ENCODE data around the gene DUS2.
"Not testable (repeated sequence)": the region's sequence is repeated elsewhere in the genome, so short reads cannot be mapped to it uniquely, and the experiment has no call there.

DUS2 gene

GRCh38 chr16:68091380-68092261, 68.5 kb downstream of the DUS2 start:
- no peak for DNase-seq (ENCODE audit: low read depth, low spot score)

GRCh38 chr16:68092275-68092674, 69.2 kb downstream of the DUS2 start:
- not testable (repeated sequence) for DNase-seq (ENCODE audit: low read depth, low spot score)

GRCh38 chr16:68093816-68094613, 70.9 kb downstream of the DUS2 start:
- DNase-seq (ENCODE audit: low read depth, low spot score), result no peak

GRCh38 chr16:68094614-68094934, 71.5 kb downstream of the DUS2 start:
- no peak for DNase-seq (ENCODE audit: low read depth, low spot score)

- DNase-seq (ENCODE audit: low read depth, low spot score), result no peak
Measured at GRCh38 chr16:68096491-68096890, 73.4 kb downstream of the DUS2 start.

- DNase-seq (ENCODE audit: low read depth, low spot score), result no peak
Measured at GRCh38 chr16:68097088-68097487, 74.0 kb downstream of the DUS2 start.

- DNase-seq (ENCODE audit: low read depth, low spot score), result no peak
Measured at GRCh38 chr16:68097895-68098294, 74.8 kb downstream of the DUS2 start.

- DNase-seq (ENCODE audit: low read depth, low spot score), result no peak
Measured at GRCh38 chr16:68100488-68100887, 77.4 kb downstream of the DUS2 start.

GRCh38 chr16:68105611-68106010, 82.5 kb downstream of the DUS2 start:
- DNase-seq (ENCODE audit: low read depth, low spot score), result no peak

GRCh38 chr16:68107230-68107928, 84.3 kb downstream of the DUS2 start:
- not testable (repeated sequence) for DNase-seq (ENCODE audit: low read depth, low spot score)

- DNase-seq (ENCODE audit: low read depth, low spot score), result not testable (repeated sequence)
Measured at GRCh38 chr16:68109156-68109555, 86.1 kb downstream of the DUS2 start.

- not testable (repeated sequence) for DNase-seq (ENCODE audit: low read depth, low spot score)
Measured at GRCh38 chr16:68110611-68111010, 87.5 kb downstream of the DUS2 start.

GRCh38 chr16:68111379-68111778, 88.3 kb downstream of the DUS2 start:
- no peak for DNase-seq (ENCODE audit: low read depth, low spot score)

GRCh38 chr16:68113059-68113761, 90.1 kb downstream of the DUS2 start:
- no peak for DNase-seq (ENCODE audit: low read depth, low spot score)

GRCh38 chr16:68113765-68114240, 90.7 kb downstream of the DUS2 start:
- no peak for DNase-seq (ENCODE audit: low read depth, low spot score)

- not testable (repeated sequence) for DNase-seq (ENCODE audit: low read depth, low spot score)
Measured at GRCh38 chr16:68114939-68115338, 91.9 kb downstream of the DUS2 start.

GRCh38 chr16:68115851-68116250, 92.8 kb downstream of the DUS2 start:
- no peak for DNase-seq (ENCODE audit: low read depth, low spot score)

GRCh38 chr16:68116256-68116867, 93.3 kb downstream of the DUS2 start:
- no peak for DNase-seq (ENCODE audit: low read depth, low spot score)

GRCh38 chr16:68117884-68118283, 94.8 kb downstream of the DUS2 start:
- DNase-seq (ENCODE audit: low read depth, low spot score), result no peak

GRCh38 chr16:68118954-68119353, 95.9 kb downstream of the DUS2 start:
- DNase-seq (ENCODE audit: low read depth, low spot score), result not testable (repeated sequence)

GRCh38 chr16:68120496-68120895, 97.4 kb downstream of the DUS2 start:
- DNase-seq (ENCODE audit: low read depth, low spot score), result not testable (repeated sequence)

Data from activated naive CD8-positive, alpha-beta T cell treated with anti-CD3 and anti-CD28 coated beads, Interleukin-2, amount 50 U/mL, for 16 hours (primary cell).